Breast epithelium (tissue), 4 donors: ENCODE data around the gene C11orf97. TPM values are rescaled to one million over a fixed set of nuclear protein-coding genes. Genes with fewer than 3 reads are reported as not detected.

Experiments
- DNase-seq, 2 donors: peaks; one replicate each; pipeline ENCODE4 v3.0.0-alpha.2; 2019; ENCODE audit warnings: low spot score in 2 of 2
- H3K27ac ChIP-seq, 2 donors: fragments of 200-600 bp; sonication (generic) in 1 of 2; one replicate each; pipeline ENCODE4 v1.5.1; 2016 to 2019; ENCODE audit warnings: mild to moderate bottlenecking in 1 of 2
- H3K27me3 ChIP-seq, 2 donors: fragments of 200-600 bp; sonication (generic) in 1 of 2; one replicate each; pipeline versions ENCODE4 v1.5.1 to v1.6.0; 2017 to 2019; ENCODE audit warnings: control low read depth in 1 of 2, mild to moderate bottlenecking in 1 of 2
- H3K36me3 ChIP-seq: fragments of 200-600 bp; one replicate; pipeline ENCODE4 v1.5.1; 2019
- H3K4me1 ChIP-seq, 2 donors: fragments of 200-600 bp; sonication (generic); one replicate each; pipeline ENCODE4 v1.5.1; 2016 to 2019; ENCODE audit warnings: control low read depth in 1 of 2
- H3K4me3 ChIP-seq, 3 donors: fragments of 200-600 bp; sonication (generic); 1 replicate in 2 of 3; 2 replicates in 1 of 3; pipeline ENCODE4 v1.5.1; 2016 to 2019; ENCODE audit warnings: mild to moderate bottlenecking in 3 of 3, moderate library complexity in 2 of 3
- H3K9me3 ChIP-seq, 2 donors: fragments of 200-600 bp; sonication (generic) in 1 of 2; one replicate each; pipeline ENCODE4 v1.5.1; 2016 to 2019; ENCODE audit warnings: control low read depth in 1 of 2
- POLR2A ChIP-seq: fragments of 450-650 bp; IDR thresholded peaks from one replicate; pipeline ENCODE4 v1.6.1; 2016; ENCODE audit warnings: antibody characterized with exemption, mild to moderate bottlenecking, moderate library complexity
- POLR2AphosphoS5 ChIP-seq, 3 donors: sonication (generic); formaldehyde crosslinking; IDR thresholded peaks; one replicate each; pipeline ENCODE4 v1.6.1; 2017; ENCODE audit warnings: antibody characterized with exemption in 3 of 3
- intact Hi-C: fragments of 100-400 bp; cut with DNase I; formaldehyde crosslinking; loops from one replicate; pipeline ENCODE4 v1.15.1; 2023; ENCODE audit warnings: low total_unique reads
- total RNA-seq, 3 donors: library from RNA; depleted of rRNA; stranded (reverse); fragments of >200 nt; gene quantifications; one replicate each; pipeline ENCODE4 v1.1.0, GENCODE V29; 2016
- TF ChIP-seq, protein P1 (sequence below), 3 donors: fragments of 450-650 bp; IDR thresholded peaks; one replicate each; pipeline ENCODE4 v1.5.1; 2016 to 2017; ENCODE audit warnings: antibody characterized with exemption in 3 of 3, mild to moderate bottlenecking in 3 of 3, moderate library complexity in 3 of 3

C11orf97 gene
- total RNA-seq, 3 donors from 2014 or later: not detected

DNA sequence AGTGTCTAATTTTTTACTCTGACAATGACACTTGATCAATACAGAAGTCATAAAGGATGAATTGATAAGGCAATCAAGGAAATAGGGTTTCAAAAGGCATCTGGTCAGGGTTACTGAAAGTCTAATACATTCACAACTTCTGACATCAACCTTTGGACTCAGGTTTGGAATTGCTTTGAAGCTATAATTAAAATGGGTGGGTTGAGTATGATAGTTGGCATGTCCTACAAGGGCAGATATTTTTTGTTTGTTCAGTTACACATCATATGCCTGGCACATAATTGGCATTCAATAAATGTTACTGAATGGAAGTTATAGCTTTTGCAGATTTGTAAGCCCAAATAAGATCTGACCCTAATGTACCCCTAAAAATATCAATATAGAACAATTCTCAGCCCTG lies 24.1 kb downstream of the C11orf97 start:
- no peaks in the 10 kb centered on the region for H3K36me3 ChIP-seq
- H3K27me3 ChIP-seq: no peaks in the 10 kb centered on the region
- H3K4me1 ChIP-seq: no peaks in the 10 kb centered on the region
- H3K4me3 ChIP-seq: no peak overlapping the region
- DNase-seq: no peak
- no peak overlapping the region for H3K27ac ChIP-seq
- no peaks in the 10 kb centered on the region for H3K9me3 ChIP-seq
- TF ChIP-seq POLR2AphosphoS5 (IDR thresholded peaks at IDR 0.05) (no peak), POLR2A (no peak)
- TF ChIP-seq, protein P1, sequence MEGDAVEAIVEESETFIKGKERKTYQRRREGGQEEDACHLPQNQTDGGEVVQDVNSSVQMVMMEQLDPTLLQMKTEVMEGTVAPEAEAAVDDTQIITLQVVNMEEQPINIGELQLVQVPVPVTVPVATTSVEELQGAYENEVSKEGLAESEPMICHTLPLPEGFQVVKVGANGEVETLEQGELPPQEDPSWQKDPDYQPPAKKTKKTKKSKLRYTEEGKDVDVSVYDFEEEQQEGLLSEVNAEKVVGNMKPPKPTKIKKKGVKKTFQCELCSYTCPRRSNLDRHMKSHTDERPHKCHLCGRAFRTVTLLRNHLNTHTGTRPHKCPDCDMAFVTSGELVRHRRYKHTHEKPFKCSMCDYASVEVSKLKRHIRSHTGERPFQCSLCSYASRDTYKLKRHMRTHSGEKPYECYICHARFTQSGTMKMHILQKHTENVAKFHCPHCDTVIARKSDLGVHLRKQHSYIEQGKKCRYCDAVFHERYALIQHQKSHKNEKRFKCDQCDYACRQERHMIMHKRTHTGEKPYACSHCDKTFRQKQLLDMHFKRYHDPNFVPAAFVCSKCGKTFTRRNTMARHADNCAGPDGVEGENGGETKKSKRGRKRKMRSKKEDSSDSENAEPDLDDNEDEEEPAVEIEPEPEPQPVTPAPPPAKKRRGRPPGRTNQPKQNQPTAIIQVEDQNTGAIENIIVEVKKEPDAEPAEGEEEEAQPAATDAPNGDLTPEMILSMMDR (IDR thresholded peaks at IDR 0.05): no peak
- intact Hi-C loops: no loop called here

DNA sequence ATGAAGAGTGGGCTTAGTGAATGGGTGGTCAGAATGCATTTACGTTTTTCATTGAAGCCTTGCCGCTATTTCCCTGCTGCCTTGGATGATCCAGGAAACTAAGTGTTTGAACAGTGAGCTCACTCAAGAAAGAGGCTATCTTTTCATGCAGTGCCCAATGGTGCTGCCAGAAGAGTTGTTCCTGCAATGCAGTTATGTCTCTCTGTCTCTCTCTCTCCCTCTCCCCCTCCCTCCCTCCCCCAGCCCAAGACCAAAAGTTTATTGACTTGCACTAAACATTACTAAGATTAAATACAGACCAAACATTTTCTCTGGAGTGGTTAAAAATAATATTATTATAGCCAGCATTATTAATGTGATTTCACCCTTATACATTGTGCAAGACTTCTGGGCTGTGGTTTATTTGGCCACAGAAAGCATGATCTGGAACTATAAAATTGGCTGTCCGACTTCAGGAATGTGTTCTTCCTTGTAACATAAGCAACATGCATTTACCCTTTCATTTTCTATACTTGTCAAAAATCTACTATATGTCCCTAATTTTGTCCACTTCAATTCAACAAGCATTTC lies 24.9 kb downstream of the C11orf97 start:
- no peaks in the 10 kb centered on the region for H3K36me3 ChIP-seq
- no peak overlapping the region for H3K4me3 ChIP-seq
- H3K27me3 ChIP-seq: no peaks in the 10 kb centered on the region
- intact Hi-C loops: no loop called here
- no peak overlapping the region for H3K27ac ChIP-seq
- TF ChIP-seq POLR2AphosphoS5 (IDR thresholded peaks at IDR 0.05) (no peak), POLR2A (no peak)
- TF ChIP-seq, protein P1 (IDR thresholded peaks at IDR 0.05): no peak
- no peaks in the 10 kb centered on the region for H3K4me1 ChIP-seq
- H3K9me3 ChIP-seq: no peaks in the 10 kb centered on the region
- no peak for DNase-seq

DNA sequence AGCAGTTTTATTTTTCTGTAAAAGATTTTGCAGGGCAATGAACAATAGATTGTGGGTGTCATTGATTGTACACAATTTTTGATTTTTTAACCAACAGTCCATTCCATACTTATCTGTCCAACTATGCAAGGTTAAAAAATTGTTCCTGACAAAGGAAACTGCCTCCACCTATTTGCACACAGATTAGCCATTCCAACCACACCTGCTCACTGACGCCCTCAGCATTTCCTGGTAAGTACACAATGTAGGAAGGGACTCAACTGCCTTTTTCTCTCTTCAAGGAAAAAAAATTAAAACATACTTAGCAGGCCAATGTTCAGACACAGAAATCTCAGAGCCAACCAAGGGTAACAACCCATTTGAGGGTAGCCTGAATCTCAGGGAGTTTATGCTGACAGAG lies 27.2 kb downstream of the C11orf97 start:
- DNase-seq: no peak
- no peaks in the 10 kb centered on the region for H3K27me3 ChIP-seq
- TF ChIP-seq POLR2A (no peak), POLR2AphosphoS5 (IDR thresholded peaks at IDR 0.05) (no peak)
- TF ChIP-seq, protein P1 (IDR thresholded peaks at IDR 0.05): no peak
- H3K36me3 ChIP-seq: no peaks in the 10 kb centered on the region
- H3K27ac ChIP-seq: no peak overlapping the region
- H3K4me3 ChIP-seq: no peak overlapping the region
- intact Hi-C loops: no loop called here
- no peaks in the 10 kb centered on the region for H3K4me1 ChIP-seq
- no peaks in the 10 kb centered on the region for H3K9me3 ChIP-seq

DNA sequence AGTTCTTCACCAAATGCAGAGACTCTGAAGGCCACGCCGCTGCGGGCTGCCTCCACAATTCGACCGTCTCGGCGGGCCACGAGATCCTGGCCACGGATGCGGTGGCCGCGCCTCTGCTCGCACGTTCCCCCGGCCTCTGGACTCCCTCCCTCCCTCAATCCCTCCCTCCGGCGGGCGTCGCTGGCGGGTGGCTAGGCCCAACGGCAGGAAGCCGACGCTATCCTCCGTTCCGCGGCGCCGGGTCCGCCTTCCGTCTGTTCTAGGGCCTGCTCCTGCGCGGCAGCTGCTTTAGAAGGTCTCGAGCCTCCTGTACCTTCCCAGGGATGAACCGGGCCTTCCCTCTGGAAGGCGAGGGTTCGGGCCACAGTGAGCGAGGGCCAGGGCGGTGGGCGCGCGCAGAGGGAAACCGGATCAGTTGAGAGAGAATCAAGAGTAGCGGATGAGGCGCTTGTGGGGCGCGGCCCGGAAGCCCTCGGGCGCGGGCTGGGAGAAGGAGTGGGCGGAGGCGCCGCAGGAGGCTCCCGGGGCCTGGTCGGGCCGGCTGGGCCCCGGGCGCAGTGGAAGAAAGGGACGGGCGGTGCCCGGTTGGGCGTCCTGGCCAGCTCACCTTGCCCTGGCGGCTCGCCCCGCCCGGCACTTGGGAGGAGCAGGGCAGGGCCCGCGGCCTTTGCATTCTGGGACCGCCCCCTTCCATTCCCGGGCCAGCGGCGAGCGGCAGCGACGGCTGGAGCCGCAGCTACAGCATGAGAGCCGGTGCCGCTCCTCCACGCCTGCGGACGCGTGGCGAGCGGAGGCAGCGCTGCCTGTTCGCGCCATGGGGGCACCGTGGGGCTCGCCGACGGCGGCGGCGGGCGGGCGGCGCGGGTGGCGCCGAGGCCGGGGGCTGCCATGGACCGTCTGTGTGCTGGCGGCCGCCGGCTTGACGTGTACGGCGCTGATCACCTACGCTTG lies 31.7 kb downstream of the C11orf97 start, which contains the start of gene FUT4:
Gene FUT4, plus strand, starts transcription at position 227 of the 951 bp plus-strand sequence. Its CDS starts 213 bp downstream, at position 440.
- TF ChIP-seq, protein P1 (IDR thresholded peaks at IDR 0.05): peak in 1 of 3 donors; percentile 19
- TF ChIP-seq POLR2A: peak; percentile 21
- peak in 2 of 3 donors; percentile 83 for TF ChIP-seq POLR2AphosphoS5 (IDR thresholded peaks at IDR 0.05)
- intact Hi-C loops: no loop called here

More for the DNA sequence above, 31.7 kb downstream of the C11orf97 start, which contains the start of gene FUT4:
- Histone ChIP-seq H3K27me3 (no peaks in the 10 kb centered on the region), H3K9me3 (no peaks in the 10 kb centered on the region), H3K36me3 (no peaks in the 10 kb centered on the region), H3K27ac (peak within 1 kb of the TSS; percentile 95), H3K4me3 (peak within 1 kb of the TSS; percentile 76 to 82 (median 77)), H3K4me1 (no peaks in the 10 kb centered on the region)
- peak; percentile 84 to 85 for DNase-seq
